Glomerular endothelial cell (primary cell): ENCODE measurements around the gene MEIS2. TPM values are rescaled to one million over a fixed set of nuclear protein-coding genes. Genes with fewer than 3 reads are reported as not detected.
A peak's percentile ranks its signal among the peaks of the same experiment; 100 is the strongest.

ENCODE experiments used
- DNase-seq: peaks from one replicate; pipeline ENCODE4 v3.0.0-alpha.2; 2011; ENCODE audit warnings: low read depth, low spot score; ENCODE audit errors: extremely low read depth
- total RNA-seq: library from RNA; depleted of rRNA; stranded (reverse); fragments of >200 nt; gene quantifications from 2 replicates; pipeline ENCODE4 v1.2.3, GENCODE V29; 2015

The MEIS2 gene
- total RNA-seq, 1 donor from 2014 or later = 103 TPM

DNA sequence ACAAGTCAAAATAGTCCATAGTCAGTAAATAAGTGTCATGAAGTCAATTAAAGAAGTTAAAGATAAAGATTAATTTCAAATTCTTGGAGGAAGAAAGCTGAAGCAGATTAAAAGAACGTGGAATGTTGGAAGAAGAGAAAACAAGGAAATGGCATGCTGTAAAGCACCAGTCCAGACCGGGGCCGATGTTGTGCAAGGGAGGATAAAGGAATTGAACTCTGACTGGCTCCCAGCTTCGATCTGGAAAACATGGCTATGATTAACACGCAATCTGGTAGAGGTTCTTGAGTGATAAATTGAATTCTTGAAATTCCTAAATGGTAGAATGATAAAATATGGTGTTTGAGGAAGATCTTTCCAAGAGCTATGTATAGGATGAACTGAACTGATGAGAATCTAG is 194.4 kb downstream of the MEIS2 start:
- no peak for DNase-seq

- DNase-seq = no peak
Measured at GRCh38 chr15:36904715-36905114, 195.6 kb downstream of the MEIS2 start.

GRCh38 chr15:36903922-36904556 is 196.3 kb downstream of the MEIS2 start:
- DNase-seq = no peak

DNA sequence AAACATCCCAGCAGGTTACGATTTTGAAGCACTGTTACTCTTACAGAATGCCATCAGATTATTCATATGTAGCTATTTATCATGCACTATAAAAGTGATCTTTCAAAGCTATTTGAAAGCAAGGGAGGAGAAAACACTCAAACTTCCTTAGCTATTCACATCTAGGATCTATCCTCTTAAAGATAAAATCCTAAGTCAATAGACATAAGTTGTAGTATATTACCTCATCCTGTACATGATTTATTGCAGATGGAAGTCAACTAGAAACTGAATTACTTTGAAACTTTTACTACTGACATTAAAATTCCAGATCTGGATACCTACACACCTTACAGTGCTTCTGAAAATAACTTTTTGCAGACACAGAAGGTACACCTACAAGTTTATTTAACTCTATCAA is 197.2 kb downstream of the MEIS2 start:
- DNase-seq = no peak

DNA sequence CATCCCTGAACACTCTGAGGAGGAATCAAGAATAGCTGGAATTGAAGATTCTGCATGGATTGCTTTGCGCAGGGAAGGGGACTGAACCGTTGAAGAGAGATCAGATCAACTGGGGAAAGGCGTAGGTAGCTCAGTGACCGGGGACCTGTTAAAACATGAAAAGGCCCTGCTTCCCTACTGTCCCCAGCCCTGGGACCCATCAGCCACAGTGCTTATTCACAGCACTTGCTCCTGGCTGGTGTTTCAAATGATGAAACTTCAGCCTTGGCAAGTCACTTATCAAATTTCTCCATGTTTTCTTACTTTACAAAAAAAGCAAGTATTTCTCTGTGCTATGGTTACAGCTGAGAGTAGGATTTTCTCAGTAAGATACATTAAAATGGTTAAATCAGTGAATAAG is 199.3 kb downstream of the MEIS2 start:
- DNase-seq = no peak

DNA sequence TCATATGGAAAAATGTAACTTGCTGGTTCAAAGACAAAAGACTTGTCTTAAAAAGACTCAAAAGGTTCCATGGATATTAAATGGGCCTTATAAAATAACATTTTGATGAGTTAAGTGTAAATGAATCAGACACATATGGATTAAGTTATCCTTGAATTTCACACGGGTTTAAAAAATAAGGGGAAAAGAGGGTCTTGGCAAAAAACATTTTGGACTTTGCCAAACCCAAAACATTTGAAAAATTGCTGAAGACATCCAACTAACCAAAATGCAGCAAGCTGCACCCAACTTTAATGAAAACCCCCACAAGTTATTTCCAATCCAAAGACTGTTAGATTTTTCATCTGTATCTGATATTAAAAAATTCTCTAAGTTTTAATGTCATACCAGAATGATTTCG is 200.7 kb downstream of the MEIS2 start:
- DNase-seq = no peak

DNA sequence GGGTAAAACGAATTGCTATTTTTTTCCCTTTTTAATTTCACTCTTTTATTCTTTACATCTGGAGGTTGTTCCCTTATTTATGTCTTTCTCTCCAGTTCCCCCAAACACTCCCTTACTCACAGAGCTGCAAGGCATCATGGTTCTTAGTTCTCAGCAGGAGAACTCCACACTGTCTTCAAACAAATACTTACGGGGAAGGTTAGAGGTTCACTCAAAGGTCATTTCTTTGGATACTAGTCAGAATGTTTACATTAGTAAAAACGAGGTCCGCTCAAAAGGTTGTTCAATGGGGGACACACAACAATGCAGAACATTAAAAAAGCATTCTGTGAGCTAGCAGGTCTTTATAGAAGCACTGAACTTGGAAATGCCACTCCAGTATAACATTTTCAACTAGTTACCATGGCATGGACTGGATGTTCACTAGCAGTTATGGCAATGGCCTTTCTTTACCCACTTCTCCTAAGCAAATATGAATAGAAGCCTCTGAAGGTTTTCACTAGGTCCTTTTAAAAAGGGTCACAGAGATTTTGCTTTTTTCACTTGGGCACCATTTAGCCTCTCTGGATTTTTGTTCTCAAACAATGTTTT is 201.7 kb downstream of the MEIS2 start:
- no peak for DNase-seq

DNA sequence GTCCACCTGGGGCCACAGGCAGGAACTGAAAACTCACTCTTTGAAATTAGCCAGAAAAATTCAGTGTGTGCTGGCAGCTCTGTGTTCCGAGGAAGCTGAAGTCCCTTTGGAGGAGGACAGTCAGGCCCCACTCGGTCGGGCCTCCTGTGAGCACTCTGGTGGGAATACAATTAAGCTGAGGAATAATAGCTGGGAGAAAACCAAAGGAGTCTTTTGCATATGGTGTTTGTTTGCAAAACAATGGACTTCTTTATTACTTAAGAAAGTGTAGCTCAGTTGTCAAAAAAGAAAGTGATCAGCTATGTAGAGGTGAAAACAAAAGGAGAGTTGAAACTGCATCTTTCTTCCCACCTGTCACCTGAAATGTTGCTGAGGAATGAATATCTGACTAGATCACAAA is 202.5 kb downstream of the MEIS2 start:
- no peak for DNase-seq

GRCh38 chr15:36896949-36897348 is 203.4 kb downstream of the MEIS2 start:
- no peak for DNase-seq

DNA sequence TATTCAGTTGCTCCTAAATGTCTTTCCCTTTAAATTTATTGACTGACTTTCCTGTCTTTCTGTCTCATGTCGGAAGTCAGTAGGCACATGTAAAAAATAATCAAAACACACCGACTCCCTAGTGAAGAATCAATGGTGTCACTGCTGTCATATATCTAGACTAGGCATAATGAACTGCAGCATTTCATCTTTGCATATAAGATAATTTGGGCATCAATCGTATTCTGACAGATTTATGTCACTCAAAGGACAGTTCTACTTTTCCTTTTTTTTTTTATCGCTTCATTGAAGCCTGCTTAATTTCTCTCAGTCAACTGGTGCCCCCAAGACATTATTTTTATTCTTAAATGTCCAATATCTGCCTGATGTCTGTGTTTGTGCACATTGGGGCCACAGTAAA is 206.3 kb downstream of the MEIS2 start:
- DNase-seq = no peak

GRCh38 chr15:36893276-36893675 is 207.1 kb downstream of the MEIS2 start:
- DNase-seq = no peak

DNA sequence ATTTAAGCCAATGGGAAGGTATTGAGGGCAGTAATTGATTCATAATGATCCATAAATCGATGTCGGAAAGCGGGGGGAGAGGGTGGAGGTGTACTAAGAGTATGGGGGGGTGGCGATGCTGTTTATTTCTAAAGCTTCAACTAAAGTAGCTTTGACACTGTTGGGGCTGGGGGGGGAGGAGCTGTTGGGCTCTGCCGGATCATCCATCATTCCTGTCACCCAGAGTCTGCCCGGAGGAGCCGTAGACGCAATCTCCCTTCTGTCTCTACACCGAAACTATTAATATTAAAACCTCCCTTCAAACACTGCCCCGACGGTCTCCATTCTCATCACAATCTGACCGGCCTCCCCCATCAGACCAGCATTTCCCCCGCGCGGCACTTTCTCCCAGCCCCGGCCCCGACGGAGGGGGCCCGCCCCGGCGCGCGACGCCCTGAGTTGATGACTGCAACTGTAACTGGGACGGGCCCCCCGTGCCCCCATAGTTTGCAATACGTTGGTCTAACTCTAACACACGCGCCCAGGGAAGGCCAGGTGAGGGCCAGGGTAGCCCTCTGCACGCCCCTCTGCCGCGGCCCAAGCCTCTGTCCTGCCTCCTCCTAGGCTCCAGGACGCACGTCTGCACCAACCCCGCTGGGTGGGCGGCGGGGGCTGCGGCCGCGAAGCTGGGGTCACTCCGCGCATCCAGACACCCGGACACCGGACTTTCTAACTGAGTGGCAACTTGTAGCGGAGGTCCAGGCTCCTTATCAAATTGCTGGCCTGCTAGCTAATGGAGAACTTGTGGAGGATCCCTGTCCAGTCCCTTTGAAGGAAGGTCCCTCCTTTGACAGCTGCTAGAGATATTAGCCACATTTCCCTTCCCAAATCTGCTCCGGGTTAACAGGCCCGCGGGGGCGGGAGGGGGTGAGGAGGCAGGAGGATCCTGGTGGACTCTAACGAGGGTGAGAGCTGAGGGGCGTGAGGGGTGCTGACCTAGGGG is 212.0 kb downstream of the MEIS2 start:
- DNase-seq = no peak

DNA sequence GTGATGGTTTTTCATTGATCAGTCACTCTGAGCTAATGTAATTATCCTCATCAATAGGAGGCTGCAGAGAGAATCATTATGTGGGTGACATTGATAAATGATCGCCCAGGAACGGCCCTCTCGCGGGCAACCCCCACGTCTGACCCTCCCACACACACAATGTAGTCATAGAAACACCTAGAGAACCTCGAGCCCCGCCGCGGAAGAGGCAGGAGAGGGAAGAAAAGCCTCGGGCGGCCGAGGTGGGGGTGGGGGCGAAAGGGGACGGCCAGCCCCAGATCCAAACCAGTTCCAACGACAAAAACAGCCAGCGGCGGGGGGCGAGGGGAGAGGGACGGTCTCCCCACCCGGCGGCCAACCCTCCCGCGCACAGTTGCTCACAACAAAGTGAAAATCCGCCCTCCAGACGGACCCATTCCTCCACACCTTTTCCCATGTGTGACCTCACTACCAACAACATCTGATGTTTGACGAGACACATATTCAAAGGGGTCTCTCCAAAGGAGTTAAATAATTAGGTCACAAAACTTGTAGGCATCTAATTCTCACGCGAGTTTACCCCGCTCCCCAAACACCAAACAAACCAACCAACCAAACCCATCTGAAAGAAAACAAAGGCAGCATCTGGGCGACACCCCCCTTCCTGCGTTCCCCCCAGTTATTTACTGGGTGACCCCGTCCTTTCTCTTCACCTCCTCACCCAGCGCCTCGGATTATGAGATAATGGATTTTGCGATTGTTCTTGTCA is 213.0 kb downstream of the MEIS2 start:
- DNase-seq = no peak

- DNase-seq = no peak
Measured at GRCh38 chr15:36886701-36887100, 213.6 kb downstream of the MEIS2 start.

DNA sequence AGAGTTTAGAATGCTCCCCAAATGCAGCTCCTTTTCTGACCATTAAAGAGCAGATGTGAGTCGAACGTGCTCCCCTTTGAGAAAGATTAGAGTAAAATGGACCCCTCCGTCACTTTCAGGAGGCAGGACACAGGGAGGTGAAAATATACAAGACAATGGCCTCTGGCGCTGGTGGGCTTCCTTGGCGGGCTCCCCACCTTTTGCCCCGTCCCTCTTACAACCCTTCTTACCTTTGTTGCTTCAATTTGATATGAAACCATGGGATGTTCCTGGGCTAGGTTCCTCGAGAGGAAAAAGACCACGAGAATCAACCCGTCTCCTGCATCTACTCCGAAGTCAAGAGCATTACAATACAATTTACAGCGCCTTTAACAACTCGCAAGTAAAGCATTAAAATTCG is 214.2 kb downstream of the MEIS2 start:
- no peak for DNase-seq

DNA sequence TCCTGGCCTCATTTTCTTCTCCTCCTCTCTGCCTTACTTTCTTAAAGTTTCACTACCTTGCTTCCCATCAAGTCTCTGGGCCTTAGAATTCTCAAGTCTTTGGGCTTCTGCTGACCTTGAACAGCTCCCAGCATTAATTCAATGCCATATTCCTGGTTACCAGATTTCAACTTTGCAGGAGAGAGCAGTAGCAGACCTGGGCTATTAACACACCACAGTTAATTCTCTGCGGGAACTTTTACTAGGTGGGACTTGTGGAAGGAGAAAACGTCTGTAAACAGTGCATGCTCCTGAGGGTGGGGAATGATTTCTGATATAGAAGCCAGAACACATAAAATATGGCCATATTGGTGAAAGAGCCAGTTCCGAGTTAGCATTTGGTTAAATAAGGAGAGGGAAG is 214.6 kb downstream of the MEIS2 start:
- DNase-seq = no peak

DNA sequence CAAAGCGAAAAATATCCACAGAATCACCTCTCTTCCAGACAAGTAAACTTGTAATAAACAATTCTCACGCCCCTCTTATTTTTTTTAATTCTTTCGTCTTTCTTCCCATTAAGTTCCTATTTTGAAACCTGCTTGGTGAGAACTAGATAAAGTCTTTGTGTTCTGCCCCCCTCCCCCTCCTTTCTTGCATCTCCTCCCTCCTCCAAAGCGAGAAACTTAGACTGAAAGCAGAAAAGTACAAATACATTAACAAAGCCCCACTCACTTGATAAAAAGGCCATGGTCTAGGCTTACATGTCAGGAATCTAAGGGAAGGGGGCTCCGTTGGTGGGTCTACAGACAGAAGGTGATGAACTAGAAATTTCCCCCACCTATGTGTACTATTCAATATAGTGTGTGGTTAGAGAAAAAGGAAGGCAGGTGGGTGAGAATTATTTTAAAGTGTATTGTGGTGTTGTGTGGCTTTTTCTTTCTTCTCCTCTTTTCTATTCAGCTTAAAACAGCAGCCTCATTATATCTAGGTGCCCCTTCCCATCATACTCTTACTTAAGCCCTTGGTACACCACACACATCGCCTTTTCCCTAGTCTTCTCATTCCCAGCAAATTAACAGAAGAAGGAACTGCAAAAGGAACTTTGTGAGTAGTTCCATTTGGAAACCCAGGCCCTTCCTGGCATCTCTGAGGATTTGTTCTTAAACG is 215.3 kb downstream of the MEIS2 start:
- no peak for DNase-seq

- no peak for DNase-seq
Measured at GRCh38 chr15:36884518-36884875, 215.9 kb downstream of the MEIS2 start.

DNA sequence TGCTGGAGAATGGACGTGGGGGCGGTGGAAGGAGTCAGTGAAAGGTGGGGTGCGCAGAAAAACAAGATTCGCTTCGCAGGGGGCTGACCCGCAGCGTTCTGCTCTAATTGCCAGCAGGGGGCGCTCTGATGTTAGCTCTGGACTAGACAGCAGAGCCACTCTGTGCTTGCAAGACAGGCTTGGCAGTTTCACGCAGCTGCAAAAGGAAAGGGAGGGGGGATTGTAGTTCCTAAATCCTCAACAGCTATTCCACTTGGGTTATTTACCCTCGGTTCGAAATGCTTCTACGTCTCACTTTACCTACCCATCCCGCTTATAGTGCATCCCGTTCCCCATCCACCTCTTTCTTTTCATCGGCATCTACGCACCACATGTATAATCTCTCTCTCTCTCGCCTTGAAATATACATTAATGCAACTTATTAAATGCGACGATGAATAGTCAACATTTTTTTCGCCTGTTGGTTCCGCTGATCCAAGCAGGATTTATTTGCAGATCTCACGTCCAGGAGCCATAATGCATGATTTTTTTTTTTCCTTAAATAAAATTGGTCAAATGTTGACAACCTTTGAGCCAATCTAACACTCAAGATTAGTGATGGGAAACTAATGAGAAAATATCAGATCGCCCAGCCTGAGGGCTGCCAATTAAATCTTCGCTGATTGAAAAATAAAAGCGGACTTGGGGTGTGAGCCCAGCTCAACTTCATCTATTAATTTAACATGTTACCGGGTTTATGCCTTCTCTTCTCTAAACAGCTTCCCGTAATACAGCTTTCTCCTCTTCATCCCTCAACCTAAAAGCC is 216.4 kb downstream of the MEIS2 start:
- DNase-seq = peak; percentile 64
